Measurements from ENCODE around the gene NPW.

Gene NPW

DNA sequence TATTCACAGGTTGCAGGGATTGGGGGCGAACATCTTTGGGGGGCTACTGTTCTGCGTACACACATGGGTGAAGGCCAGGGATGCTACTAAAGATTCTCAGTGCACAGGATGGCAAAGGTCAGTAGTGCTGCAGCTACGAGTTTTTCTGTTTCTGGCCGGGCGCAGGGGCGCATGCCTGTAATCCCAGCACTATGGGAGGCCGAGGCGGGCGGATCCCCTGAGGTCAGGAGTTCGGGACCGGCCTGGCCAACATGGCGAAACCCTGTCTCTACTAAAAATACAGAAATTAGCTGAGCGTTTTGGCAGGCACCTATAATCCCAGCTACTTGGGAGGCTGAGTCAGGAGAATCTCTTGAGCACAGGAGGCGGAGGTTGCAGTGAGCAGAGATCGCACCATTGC lies 6.1 kb upstream of the NPW start:
- Mint-ChIP-seq H3K27ac (no peak overlapping the region), H3K4me3 (no peak overlapping the region), H3K36me3 (no peaks in the 10 kb centered on the region), H3K9me3 (no peaks in the 10 kb centered on the region), H3K27me3 (peaks cover 1% of the 10 kb centered on the region), H3K4me1 (peaks cover 7% of the 10 kb centered on the region)
- DNase-seq (ENCODE audit: low spot score in 2 of 2) (no peak), ATAC-seq (ENCODE audit: low read depth) (no peak)

DNA sequence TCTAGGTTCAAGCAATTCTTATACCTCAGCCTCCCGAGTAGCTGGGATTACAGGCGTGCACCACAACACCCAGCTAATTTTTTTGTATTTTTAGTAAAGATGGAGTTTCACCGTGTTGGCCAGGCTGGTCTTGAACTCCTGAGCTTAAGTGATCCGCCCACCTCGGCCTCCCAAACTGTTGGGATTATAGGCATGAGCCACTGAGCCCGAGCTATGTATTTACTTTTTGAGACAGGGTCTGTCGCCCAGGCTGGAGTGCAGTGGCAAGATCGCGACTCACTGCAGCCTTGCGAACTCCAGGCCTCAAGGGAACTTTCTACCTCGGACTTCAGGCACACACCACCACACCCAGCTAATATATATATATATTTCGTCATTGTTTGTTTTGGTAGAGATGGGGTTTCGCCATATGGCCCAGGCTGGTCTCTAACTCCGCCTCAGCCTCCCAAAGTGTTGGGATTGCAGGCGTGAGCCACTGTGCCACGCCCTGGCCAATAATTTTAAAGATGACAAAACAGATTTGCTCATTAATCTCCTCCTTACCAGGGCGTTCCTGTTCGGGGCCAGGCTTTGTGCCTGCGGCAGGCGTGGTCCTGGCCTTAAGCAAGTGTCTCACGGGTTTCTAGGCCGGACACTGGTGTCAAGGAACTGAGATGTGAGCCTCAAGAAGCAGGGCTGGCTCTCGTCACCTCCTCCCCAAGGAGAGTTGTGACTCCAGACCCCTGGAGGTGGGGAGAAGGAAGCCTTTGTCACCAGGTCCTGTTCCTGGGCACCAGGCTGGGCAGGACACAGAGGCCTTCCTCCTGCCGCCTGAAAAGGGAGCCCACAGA lies 4.3 kb upstream of the NPW start:
- Mint-ChIP-seq H3K36me3 (no peaks in the 10 kb centered on the region), H3K27ac (no peak overlapping the region), H3K27me3 (peaks cover 4% of the 10 kb centered on the region), H3K4me1 (no peaks in the 10 kb centered on the region), H3K4me3 (no peak overlapping the region), H3K9me3 (no peaks in the 10 kb centered on the region)
- ATAC-seq (ENCODE audit: low read depth): no peak
- DNase-seq (ENCODE audit: low spot score in 2 of 2): no peak

DNA sequence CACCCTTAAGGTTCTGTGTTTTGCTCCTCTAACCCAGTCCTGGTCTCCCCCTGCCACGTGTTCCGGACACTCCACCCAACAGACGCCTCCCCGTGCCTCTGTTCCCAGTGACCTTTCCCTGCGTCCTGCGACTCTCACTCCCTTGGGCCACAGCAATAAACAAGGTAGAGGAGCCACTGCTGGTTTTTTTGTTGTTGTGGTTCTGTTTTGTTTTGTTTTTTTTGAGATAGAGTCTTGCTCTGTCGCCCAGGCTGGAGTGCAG lies 3.7 kb upstream of the NPW start:
- no peaks in the 10 kb centered on the region for H3K4me1 Mint-ChIP-seq
- peaks cover 5% of the 10 kb centered on the region for H3K27me3 Mint-ChIP-seq
- H3K4me3 Mint-ChIP-seq: no peak overlapping the region
- no peak overlapping the region for H3K27ac Mint-ChIP-seq
- no peaks in the 10 kb centered on the region for H3K9me3 Mint-ChIP-seq
- H3K36me3 Mint-ChIP-seq: no peaks in the 10 kb centered on the region
- no peak for DNase-seq (ENCODE audit: low spot score in 2 of 2)
- ATAC-seq (ENCODE audit: low read depth): no peak

DNA sequence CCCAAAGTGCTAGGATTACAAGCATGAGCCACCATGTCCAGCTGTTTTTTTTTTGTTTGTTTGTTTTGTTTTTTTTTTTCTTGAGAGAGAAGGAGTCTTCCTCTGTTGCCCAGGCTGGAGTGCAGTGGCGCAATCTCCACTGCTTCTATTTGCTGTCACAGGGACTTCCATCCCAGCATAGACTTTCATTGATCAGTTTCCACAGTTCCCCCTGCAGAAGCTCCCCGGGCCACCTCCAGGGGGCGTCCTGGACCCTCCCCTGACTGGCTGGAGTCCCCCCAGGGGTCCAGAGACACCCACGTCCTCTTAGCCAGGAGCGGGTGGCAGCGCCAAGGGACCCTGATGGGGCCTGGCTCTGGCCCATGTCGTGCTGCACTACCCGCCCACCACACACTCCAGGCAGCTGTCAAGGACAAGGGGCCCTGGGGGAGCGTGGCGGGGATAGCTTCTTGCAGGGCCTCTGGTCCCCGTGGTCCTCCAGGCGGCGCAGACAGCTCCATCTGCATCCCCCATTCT lies 3.1 kb upstream of the NPW start:
- ATAC-seq (ENCODE audit: low read depth): no peak
- Mint-ChIP-seq H3K27me3 (peaks cover 7% of the 10 kb centered on the region), H3K4me3 (no peak overlapping the region), H3K36me3 (no peaks in the 10 kb centered on the region), H3K4me1 (no peaks in the 10 kb centered on the region), H3K9me3 (no peaks in the 10 kb centered on the region), H3K27ac (no peak overlapping the region)
- no peak for DNase-seq (ENCODE audit: low spot score in 2 of 2)

DNA sequence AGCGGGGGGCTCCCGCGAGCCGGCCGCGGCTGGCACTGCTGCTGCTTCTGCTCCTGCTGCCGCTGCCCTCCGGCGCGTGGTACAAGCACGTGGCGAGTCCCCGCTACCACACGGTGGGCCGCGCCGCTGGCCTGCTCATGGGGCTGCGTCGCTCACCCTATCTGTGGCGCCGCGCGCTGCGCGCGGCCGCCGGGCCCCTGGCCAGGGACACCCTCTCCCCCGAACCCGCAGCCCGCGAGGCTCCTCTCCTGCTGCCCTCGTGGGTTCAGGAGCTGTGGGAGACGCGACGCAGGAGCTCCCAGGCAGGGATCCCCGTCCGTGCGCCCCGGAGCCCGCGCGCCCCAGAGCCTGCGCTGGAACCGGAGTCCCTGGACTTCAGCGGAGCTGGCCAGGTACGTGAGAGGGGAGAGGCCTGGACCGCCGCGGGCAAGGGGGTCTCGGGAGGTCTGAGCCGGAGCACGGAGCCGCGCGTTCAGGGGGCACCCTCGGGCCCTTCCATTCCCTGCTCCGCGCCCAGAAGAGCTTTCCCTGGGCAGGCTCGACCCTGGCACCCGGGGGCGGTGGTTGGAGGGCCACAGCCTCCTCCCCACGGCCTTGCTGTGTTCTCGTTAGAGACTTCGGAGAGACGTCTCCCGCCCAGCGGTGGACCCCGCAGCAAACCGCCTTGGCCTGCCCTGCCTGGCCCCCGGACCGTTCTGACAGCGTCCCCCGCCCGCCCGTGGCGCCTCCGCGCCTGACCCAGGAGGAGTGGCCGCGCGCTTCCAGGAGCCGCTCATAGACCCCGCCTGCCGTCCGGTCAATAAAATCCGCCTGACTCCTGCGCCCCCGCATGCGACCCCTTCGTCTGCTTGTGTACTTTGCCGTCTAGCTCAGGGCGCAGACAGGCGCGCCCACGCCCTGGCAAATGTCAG lies 591 bp downstream of the NPW start:
- peak overlapping the region; percentile 41 for H3K4me3 Mint-ChIP-seq
- H3K9me3 Mint-ChIP-seq: no peaks in the 10 kb centered on the region
- DNase-seq (ENCODE audit: low spot score in 2 of 2) (no peak), ATAC-seq (ENCODE audit: low read depth) (no peak)
- no peaks in the 10 kb centered on the region for H3K36me3 Mint-ChIP-seq
- H3K27ac Mint-ChIP-seq: no peak overlapping the region
- H3K4me1 Mint-ChIP-seq: peaks cover 13% of the 10 kb centered on the region
- H3K27me3 Mint-ChIP-seq: peaks cover 17% of the 10 kb centered on the region

DNA sequence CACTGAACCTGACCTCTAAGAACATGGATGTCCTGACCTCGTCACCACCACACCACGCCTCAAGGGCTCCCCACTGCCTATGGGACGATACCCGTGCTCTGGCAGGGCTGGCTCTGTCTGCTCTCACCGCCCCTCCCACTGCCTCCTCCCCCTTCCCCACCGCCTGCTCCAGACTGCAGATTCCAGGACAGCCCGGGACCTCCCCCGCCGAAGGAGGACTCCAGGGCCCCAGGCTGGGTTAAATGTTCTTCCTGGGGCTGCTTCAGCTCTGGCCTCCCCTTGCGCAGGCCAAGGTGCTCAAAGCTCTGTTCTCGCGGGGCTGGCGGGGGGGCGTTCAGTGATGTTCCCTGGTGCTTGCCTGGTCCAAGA lies 3.1 kb downstream of the NPW start:
- H3K4me1 Mint-ChIP-seq: peaks cover 17% of the 10 kb centered on the region
- H3K4me3 Mint-ChIP-seq: peak overlapping the region; percentile 79
- no peak for DNase-seq (ENCODE audit: low spot score in 2 of 2)
- peaks cover 24% of the 10 kb centered on the region for H3K27me3 Mint-ChIP-seq
- H3K27ac Mint-ChIP-seq: peak overlapping the region; percentile 15
- no peaks in the 10 kb centered on the region for H3K36me3 Mint-ChIP-seq
- ATAC-seq (ENCODE audit: low read depth): peak; percentile 18
- no peaks in the 10 kb centered on the region for H3K9me3 Mint-ChIP-seq

DNA sequence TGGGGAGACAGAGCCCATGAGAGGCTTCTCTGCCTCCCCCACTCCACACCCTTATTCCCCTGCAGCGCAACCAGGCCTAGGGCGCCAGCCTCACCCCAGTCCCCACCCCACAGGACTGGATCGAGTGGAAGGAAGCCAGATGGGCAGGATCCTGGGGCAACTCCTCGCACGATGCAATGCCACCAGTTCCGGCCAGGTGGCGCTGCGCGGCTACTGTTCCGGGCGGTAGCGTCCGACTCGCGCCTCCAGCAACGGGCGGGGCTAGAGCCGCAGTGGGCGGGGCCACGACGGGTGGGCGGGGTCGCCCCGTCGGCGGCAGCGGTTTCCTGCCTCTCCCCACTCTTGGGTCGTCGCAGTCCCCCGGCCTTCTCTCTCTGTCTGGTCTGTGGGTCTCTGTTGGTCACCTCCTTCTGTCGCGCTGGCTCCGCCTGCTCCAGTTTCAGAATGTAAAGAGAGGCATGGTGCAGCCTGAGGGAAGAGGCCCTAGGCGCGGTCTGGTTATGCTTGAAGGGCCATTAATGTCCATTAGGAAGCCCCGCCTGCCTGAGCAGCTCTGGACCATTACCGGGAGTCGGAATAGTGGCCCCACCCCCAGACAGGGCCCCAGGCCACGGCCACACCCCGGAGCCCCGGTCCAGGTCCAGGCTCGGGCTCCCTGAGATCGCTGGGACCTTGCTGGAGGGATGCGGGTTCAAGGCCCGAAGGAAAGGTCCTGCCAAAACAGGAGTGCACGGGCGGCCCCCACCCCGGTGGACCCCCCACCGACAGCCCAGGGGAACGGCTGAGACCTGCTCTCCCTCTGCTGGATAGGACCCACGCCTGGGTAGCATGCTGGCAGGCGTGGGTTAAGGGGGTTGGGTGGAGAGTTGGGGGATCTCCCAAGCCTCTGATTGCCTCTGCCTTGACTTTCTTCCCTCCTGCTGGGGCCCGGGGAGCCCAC lies 3.8 kb downstream of the NPW start:
- peaks cover 17% of the 10 kb centered on the region for H3K4me1 Mint-ChIP-seq
- H3K4me3 Mint-ChIP-seq: peak overlapping the region; percentile 79
- H3K27me3 Mint-ChIP-seq: peaks cover 22% of the 10 kb centered on the region
- no peaks in the 10 kb centered on the region for H3K36me3 Mint-ChIP-seq
- ATAC-seq (ENCODE audit: low read depth) (peak; percentile 81), DNase-seq (ENCODE audit: low spot score in 2 of 2) (peak; percentile 96 to 98)
- peak overlapping the region; percentile 15 for H3K27ac Mint-ChIP-seq
- no peaks in the 10 kb centered on the region for H3K9me3 Mint-ChIP-seq

DNA sequence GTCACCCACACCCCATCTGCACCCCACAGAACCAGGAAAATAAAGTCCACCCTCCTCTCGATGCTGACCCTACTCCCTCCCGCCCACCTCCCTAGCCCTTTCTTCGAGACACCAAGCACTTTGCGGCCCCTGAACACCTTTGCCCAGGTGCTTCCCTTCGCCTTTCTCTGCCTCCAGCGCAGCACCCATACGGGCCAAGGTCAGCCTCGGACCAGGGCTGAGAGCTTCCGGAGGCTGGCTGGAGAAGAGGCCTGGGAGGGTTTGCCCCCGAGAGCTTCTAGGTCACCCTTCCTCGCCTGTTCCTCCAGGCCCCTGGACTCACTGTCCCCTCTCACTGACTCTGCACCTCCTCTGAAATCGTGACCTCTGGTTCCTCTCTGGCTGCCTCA lies 4.4 kb downstream of the NPW start:
- Mint-ChIP-seq H3K4me3 (peak overlapping the region; percentile 9), H3K27me3 (peaks cover 20% of the 10 kb centered on the region), H3K4me1 (peaks cover 17% of the 10 kb centered on the region), H3K9me3 (no peaks in the 10 kb centered on the region), H3K36me3 (no peaks in the 10 kb centered on the region), H3K27ac (no peak overlapping the region)
- DNase-seq (ENCODE audit: low spot score in 2 of 2): no peak
- no peak for ATAC-seq (ENCODE audit: low read depth)

DNA sequence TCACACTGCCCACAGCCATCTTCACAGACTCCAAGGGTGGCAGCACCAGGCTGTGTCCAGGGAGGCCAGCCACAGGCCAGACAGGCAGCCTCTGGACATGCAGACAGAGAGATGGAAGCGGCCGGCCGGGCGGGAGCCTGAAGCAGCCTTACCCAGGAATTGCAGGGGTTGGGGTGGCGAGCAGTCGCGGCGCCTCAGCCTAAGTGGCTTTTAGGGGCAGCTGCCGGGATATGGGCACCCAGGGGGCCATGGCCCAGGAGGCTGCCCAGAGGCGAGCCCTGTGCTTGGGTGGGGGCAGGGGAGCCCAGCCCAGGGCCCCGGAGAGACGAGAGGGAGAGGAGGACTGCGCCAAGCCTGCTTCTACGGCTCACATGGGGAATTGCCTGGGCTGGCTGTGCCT lies 5.7 kb downstream of the NPW start:
- H3K9me3 Mint-ChIP-seq: no peaks in the 10 kb centered on the region
- no peak overlapping the region for H3K27ac Mint-ChIP-seq
- peak overlapping the region; percentile 44 for H3K4me3 Mint-ChIP-seq
- peaks cover 21% of the 10 kb centered on the region for H3K27me3 Mint-ChIP-seq
- DNase-seq (ENCODE audit: low spot score in 2 of 2) (no peak), ATAC-seq (ENCODE audit: low read depth) (no peak)
- H3K36me3 Mint-ChIP-seq: no peaks in the 10 kb centered on the region
- peaks cover 17% of the 10 kb centered on the region for H3K4me1 Mint-ChIP-seq

DNA sequence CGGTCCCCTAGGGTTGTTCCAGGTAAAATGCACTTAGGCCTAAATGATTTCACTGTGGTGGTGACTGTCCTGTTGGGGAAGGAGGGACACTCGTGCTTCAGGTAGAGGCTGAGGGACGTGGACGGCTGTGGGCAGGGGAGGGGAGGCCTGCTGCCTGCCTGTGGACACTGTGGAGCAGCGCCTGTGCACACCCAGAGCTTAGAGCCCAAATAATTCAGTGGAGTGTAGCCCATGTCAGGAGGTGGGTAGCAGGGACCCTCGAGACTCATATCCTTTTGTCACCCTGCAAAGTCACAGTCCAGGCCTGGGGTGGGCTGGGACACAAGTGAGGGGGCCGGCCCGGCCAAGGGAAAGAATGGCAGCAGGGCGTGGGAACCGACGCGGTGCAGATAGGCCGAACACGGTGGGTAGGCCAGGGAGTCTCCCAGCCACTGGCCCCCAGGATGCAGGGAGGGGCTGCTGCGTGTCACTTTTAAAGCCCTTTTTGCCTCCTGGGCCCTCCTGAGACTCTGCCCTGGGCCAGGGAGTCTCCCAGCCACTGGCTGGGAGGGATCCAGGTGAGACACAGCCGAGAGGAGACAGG lies 6.4 kb downstream of the NPW start:
- H3K9me3 Mint-ChIP-seq: no peaks in the 10 kb centered on the region
- DNase-seq (ENCODE audit: low spot score in 2 of 2): no peak
- H3K27me3 Mint-ChIP-seq: peaks cover 20% of the 10 kb centered on the region
- H3K4me1 Mint-ChIP-seq: peaks cover 17% of the 10 kb centered on the region
- H3K27ac Mint-ChIP-seq: no peak overlapping the region
- ATAC-seq (ENCODE audit: low read depth): no peak
- peak overlapping the region; percentile 77 for H3K4me3 Mint-ChIP-seq
- H3K36me3 Mint-ChIP-seq: no peaks in the 10 kb centered on the region

DNA sequence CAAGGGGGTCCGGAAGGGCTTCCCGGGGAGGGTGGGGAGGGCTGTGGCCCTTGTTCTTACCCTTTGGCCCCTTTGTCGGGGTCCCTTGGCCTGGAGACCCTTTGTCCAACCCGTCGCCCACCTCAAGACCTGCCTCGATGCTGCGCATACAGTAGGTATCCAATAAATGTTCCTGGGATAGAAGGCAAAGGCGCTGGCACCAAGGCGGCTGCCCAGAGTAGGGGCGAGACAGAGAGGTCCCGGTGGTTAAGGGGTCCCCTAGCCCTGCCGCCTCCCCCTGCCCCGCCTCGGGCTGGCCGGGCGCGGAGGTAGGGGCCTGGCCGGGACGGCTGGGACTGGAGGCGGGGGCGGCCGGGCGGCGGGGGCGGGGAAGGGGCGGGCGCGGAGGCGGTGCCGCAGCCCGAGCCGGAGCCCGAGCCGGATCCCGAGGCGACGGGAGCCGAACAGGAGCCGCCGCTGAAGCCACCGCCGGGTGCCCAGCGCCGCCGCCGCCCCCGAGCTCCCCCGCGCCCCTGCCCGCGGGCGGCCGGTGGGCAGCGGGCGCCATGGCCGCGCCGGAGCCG lies 7.0 kb downstream of the NPW start, which contains the start of gene NHERF2:
NHERF2 (plus strand) TSS at position 442 of the 563 bp plus-strand sequence; CDS start at position 546, 104 bp downstream.
- Mint-ChIP-seq H3K27me3 (peaks cover 17% of the 10 kb centered on the region), H3K4me3 (peak within 1 kb of the TSS; percentile 77), H3K4me1 (peaks cover 17% of the 10 kb centered on the region), H3K9me3 (no peaks in the 10 kb centered on the region), H3K27ac (no peak within 1 kb of the TSS), H3K36me3 (no peaks in the 10 kb centered on the region)
- ATAC-seq (ENCODE audit: low read depth): no peak
- DNase-seq (ENCODE audit: low spot score in 2 of 2): no peak

DNA sequence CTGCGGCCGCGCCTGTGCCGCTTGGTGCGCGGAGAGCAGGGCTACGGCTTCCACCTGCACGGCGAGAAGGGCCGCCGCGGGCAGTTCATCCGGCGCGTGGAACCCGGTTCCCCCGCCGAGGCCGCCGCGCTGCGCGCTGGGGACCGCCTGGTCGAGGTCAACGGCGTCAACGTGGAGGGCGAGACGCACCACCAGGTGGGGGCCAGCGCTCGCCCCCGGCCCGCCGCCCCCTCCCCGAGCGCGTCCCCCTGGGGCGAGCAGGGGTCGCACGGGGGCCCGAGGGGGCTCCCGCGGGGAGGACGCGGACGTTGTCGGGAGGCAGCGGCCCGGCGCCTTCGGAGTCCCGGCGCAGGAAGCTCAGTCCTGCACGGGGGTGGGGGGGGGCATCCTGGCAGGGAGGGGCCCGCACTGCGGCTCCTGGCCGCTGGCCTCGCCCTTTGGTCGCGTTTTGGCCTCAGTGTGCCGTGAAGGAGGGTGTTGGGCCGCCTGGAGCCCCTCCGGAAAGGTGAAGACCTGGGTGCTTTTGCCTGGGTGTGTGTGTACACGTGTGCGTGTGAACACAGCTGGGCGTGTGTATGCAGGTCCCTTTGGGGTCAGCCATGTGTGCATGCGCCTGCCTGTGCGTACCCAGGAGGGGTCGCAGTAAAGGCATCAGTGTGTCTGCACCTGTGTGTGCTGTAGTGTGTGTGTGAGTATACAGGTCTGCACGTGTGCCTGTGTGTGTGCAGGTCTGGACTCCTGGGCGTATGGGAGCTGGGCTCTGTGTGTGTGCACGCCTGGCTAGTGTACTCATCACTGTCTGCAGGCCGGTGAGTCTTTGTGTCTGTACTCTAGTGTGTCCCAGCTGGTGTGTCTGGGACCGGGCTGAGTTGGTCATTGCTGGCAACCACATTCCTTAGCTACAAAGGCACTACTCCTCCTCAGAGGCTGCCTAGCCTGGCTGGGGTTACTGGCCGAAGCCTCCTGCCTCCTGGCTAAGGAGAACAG lies 7.7 kb downstream of the NPW start:
- peaks cover 16% of the 10 kb centered on the region for H3K27me3 Mint-ChIP-seq
- DNase-seq (ENCODE audit: low spot score in 2 of 2) (no peak), ATAC-seq (ENCODE audit: low read depth) (peak; percentile 34)
- peak overlapping the region; percentile 49 for H3K4me3 Mint-ChIP-seq
- H3K36me3 Mint-ChIP-seq: no peaks in the 10 kb centered on the region
- no peaks in the 10 kb centered on the region for H3K9me3 Mint-ChIP-seq
- peaks cover 17% of the 10 kb centered on the region for H3K4me1 Mint-ChIP-seq
- H3K27ac Mint-ChIP-seq: no peak overlapping the region

Data from memory B cell (primary cell).